ENCODE results near the gene MANEA. TPM values are rescaled to one million over a fixed set of nuclear protein-coding genes. Genes with fewer than 3 reads are reported as not detected.

The MANEA gene
- total RNA-seq, 2 donors from 2014 or later = 77.8 to 141 TPM

DNA sequence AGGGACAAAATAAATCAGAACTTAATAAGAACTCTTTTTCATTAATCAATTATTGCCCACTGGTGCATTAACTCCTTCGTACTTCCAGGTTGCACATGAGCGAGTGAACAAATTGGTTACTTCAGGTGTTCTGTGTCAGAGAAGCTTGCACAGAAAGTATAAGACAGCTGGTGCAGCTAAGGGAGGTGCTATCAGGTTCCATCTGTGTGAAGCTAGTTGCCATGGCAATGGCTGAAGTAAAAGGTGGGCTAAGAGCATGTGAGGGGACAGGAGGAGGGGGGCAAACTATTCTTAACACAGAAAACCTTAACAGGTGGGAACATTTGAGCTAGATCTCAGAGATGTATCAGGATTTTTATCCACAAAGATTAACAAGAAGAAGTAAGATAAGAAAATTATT, 81.6 kb downstream of the MANEA start:
- no peak for DNase-seq
- Histone ChIP-seq H3K27ac (ENCODE audit: low read depth, low read length) (no peak overlapping the region), H3K9ac (ENCODE audit: extremely low read depth, low read length, poor library complexity, severe bottlenecking) (no peak overlapping the region), H3K4me3 (ENCODE audit: low read length) (no peak overlapping the region), H3K36me3 (ENCODE audit: control insufficient read depth, insufficient read depth, low read length) (no peaks in the 10 kb centered on the region), H3K4me1 (ENCODE audit: control insufficient read depth, insufficient read depth, low read length) (no peaks in the 10 kb centered on the region), H3K9me3 (ENCODE audit: control insufficient read depth, low read length) (no peaks in the 10 kb centered on the region), H3K27me3 (ENCODE audit: control insufficient read depth, insufficient read depth, low read length, poor library complexity, severe bottlenecking) (no peaks in the 10 kb centered on the region)
- peaks cover 6% of the 10 kb centered on the region for H3K4me1 Mint-ChIP-seq
- H3K4me3 Mint-ChIP-seq = no peak overlapping the region
- no peaks in the 10 kb centered on the region for H3K27me3 Mint-ChIP-seq (ENCODE audit: insufficient read depth)
- no peaks in the 10 kb centered on the region for H3K36me3 Mint-ChIP-seq (ENCODE audit: low read depth)
- TF ChIP-seq, protein P1, sequence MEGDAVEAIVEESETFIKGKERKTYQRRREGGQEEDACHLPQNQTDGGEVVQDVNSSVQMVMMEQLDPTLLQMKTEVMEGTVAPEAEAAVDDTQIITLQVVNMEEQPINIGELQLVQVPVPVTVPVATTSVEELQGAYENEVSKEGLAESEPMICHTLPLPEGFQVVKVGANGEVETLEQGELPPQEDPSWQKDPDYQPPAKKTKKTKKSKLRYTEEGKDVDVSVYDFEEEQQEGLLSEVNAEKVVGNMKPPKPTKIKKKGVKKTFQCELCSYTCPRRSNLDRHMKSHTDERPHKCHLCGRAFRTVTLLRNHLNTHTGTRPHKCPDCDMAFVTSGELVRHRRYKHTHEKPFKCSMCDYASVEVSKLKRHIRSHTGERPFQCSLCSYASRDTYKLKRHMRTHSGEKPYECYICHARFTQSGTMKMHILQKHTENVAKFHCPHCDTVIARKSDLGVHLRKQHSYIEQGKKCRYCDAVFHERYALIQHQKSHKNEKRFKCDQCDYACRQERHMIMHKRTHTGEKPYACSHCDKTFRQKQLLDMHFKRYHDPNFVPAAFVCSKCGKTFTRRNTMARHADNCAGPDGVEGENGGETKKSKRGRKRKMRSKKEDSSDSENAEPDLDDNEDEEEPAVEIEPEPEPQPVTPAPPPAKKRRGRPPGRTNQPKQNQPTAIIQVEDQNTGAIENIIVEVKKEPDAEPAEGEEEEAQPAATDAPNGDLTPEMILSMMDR (conservative IDR thresholded peaks at IDR 0.05) = no peak
- no peaks in the 10 kb centered on the region for H3K9me3 Mint-ChIP-seq
- whole genome bisulfite sequencing, 2 experiments (ENCODE audit: insufficient coverage in 1 of 2, insufficient read length in 1 of 2) = 86 to 88% methylated on average over 2 of the region's 2 CpGs
- no peak overlapping the region for H3K27ac Mint-ChIP-seq

Data from endodermal cell (in vitro differentiated cells).